Measurements from ENCODE around the gene RB1.

The RB1 gene

DNA sequence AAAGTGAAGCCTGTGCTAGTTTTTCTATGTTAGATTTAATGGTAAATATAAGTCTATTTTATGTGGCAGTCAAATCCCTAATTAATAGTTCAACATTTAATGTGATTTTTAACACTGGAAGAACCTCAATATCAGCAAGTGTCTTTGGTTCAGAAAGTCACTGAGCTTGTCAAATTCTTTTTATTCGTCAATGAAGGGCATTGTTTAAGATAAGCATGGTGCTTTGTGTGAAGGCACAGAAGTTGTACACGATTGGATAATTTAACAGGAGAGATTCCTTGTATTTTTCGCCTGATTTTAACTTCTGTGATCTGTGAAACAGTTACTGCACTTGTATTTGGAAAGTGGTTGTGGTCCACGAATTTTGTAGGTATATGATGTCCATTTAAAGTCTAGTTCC is 30.2 kb upstream of the RB1 start:
- H3K9me3 ChIP-seq (ENCODE audit: insufficient read depth, low read length, severe bottlenecking) = no peaks in the 10 kb centered on the region
- H4K20me1 ChIP-seq (ENCODE audit: insufficient read depth, low read length) = no peaks in the 10 kb centered on the region
- H3K36me3 ChIP-seq (ENCODE audit: insufficient read depth, low read length) = peaks cover 11% of the 10 kb centered on the region; the same call in 1 of the 2 replicates
- DNase-seq (no peak), ATAC-seq (ENCODE audit: insufficient read depth, low read depth) (no peak)
- no peaks in the 10 kb centered on the region for H3K79me2 ChIP-seq (ENCODE audit: insufficient read depth, low read length)
- H3K4me3 ChIP-seq (ENCODE audit: low read depth in 1 of 2, low read length in 2 of 2) = no peak overlapping the region
- TF ChIP-seq EZH2 (IDR thresholded peaks at IDR 0.05; ENCODE audit: borderline replicate concordance, low read depth, low read length, severe bottlenecking) = no peak
- no peak overlapping the region for H3K9ac ChIP-seq (ENCODE audit: low read depth, low read length)
- no peaks in the 10 kb centered on the region for H3K4me1 ChIP-seq (ENCODE audit: insufficient read depth, low read length)
- H2AFZ ChIP-seq (ENCODE audit: low read depth, low read length) = no peak overlapping the region
- H3K27ac ChIP-seq (ENCODE audit: low read length) = no peak overlapping the region
- H3K4me2 ChIP-seq (ENCODE audit: insufficient read depth, low read length) = no peak overlapping the region
- H3K27me3 ChIP-seq (ENCODE audit: insufficient read depth, low read length, poor library complexity) = no peaks in the 10 kb centered on the region

DNA sequence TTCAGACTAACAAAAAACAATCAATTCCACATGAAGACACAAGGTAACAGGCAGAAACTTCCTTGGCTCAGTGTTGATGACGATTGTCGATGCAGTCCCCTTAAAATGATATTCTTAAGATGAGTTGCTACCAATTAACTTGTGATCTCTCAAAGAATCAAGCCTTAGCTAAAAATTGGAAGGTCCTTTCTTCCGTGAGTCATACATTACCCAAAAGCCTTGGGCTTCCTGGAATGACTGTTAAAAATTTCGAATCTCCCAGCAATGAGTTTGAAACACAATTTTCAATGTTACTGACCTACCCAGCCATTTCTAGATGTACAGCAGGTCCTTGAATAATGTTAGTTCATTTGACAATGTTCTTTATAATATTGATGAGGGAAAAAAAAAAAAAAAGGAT is 28.0 kb upstream of the RB1 start:
- no peaks in the 10 kb centered on the region for H3K27me3 ChIP-seq (ENCODE audit: insufficient read depth, low read length, poor library complexity)
- H3K4me3 ChIP-seq (ENCODE audit: low read depth in 1 of 2, low read length in 2 of 2) = no peak overlapping the region
- DNase-seq (no peak), ATAC-seq (ENCODE audit: insufficient read depth, low read depth) (no peak)
- no peak overlapping the region for H3K9ac ChIP-seq (ENCODE audit: low read depth, low read length)
- no peaks in the 10 kb centered on the region for H3K4me1 ChIP-seq (ENCODE audit: insufficient read depth, low read length)
- H2AFZ ChIP-seq (ENCODE audit: low read depth, low read length) = no peak overlapping the region
- no peak overlapping the region for H3K4me2 ChIP-seq (ENCODE audit: insufficient read depth, low read length)
- H4K20me1 ChIP-seq (ENCODE audit: insufficient read depth, low read length) = no peaks in the 10 kb centered on the region
- H3K36me3 ChIP-seq (ENCODE audit: insufficient read depth, low read length) = no peaks in the 10 kb centered on the region
- no peak overlapping the region for H3K27ac ChIP-seq (ENCODE audit: low read length)
- TF ChIP-seq EZH2 (IDR thresholded peaks at IDR 0.05; ENCODE audit: borderline replicate concordance, low read depth, low read length, severe bottlenecking) = no peak
- TF ChIP-seq, protein P1, sequence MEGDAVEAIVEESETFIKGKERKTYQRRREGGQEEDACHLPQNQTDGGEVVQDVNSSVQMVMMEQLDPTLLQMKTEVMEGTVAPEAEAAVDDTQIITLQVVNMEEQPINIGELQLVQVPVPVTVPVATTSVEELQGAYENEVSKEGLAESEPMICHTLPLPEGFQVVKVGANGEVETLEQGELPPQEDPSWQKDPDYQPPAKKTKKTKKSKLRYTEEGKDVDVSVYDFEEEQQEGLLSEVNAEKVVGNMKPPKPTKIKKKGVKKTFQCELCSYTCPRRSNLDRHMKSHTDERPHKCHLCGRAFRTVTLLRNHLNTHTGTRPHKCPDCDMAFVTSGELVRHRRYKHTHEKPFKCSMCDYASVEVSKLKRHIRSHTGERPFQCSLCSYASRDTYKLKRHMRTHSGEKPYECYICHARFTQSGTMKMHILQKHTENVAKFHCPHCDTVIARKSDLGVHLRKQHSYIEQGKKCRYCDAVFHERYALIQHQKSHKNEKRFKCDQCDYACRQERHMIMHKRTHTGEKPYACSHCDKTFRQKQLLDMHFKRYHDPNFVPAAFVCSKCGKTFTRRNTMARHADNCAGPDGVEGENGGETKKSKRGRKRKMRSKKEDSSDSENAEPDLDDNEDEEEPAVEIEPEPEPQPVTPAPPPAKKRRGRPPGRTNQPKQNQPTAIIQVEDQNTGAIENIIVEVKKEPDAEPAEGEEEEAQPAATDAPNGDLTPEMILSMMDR (IDR thresholded peaks at IDR 0.05; ENCODE audit: borderline replicate concordance, extremely low read depth, low read length, poor library complexity, severe bottlenecking) = no peak
- H3K9me3 ChIP-seq (ENCODE audit: insufficient read depth, low read length, severe bottlenecking) = no peaks in the 10 kb centered on the region
- H3K79me2 ChIP-seq (ENCODE audit: insufficient read depth, low read length) = no peaks in the 10 kb centered on the region

DNA sequence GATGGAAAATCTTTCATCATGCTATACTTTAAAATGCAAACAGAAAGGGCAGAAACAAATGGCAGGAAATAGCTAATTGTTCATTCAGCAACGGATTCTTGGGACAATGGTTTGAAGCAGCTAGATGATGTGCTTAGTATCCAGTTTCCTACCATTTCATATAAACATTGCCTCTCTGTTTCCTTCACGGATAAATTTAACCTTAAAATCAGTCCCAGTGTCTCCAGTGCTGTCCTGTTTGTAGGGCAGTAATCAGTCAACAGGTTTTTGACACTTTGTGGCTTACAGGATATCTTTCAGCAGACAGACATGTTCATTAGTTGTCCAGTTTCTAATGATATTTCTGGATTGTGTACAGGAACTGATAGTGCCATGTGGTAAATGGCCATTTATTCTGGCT is 24.7 kb upstream of the RB1 start:
- ATAC-seq (ENCODE audit: insufficient read depth, low read depth) = no peak
- H3K9me3 ChIP-seq (ENCODE audit: insufficient read depth, low read length, severe bottlenecking) = no peaks in the 10 kb centered on the region
- no peak overlapping the region for H3K4me3 ChIP-seq (ENCODE audit: low read depth in 1 of 2, low read length in 2 of 2)

DNA sequence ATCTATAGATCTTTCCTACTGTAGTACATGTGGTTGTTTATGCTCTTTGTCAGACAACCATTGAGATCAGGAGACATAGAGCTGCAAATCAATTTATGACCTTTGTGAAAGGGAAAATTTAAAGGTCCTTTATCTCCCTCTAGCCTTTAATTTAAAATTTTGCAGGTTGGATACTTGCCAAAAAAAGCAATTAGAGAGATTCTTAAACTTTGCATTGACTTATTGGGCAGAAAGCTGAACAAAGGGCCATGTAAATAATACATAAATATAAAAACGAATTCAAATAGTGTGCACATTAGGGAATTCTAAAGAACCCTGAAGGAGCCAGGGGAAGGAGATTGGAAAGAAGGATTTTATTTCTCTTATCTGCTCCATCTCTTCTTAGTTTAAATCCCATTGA is 22.0 kb upstream of the RB1 start:
- Histone ChIP-seq H3K27ac (ENCODE audit: low read length) (no peak overlapping the region), H3K4me1 (ENCODE audit: insufficient read depth, low read length) (no peaks in the 10 kb centered on the region), H2AFZ (ENCODE audit: low read depth, low read length) (no peak overlapping the region), H3K9ac (ENCODE audit: low read depth, low read length) (no peak overlapping the region), H4K20me1 (ENCODE audit: insufficient read depth, low read length) (no peaks in the 10 kb centered on the region), H3K27me3 (ENCODE audit: insufficient read depth, low read length, poor library complexity) (no peaks in the 10 kb centered on the region), H3K9me3 (ENCODE audit: insufficient read depth, low read length, severe bottlenecking) (no peaks in the 10 kb centered on the region), H3K4me2 (ENCODE audit: insufficient read depth, low read length) (no peak overlapping the region), H3K36me3 (ENCODE audit: insufficient read depth, low read length) (no peaks in the 10 kb centered on the region), H3K79me2 (ENCODE audit: insufficient read depth, low read length) (no peaks in the 10 kb centered on the region), H3K4me3 (ENCODE audit: low read depth in 1 of 2, low read length in 2 of 2) (no peak overlapping the region)
- no peak for TF ChIP-seq EZH2 (IDR thresholded peaks at IDR 0.05; ENCODE audit: borderline replicate concordance, low read depth, low read length, severe bottlenecking)
- TF ChIP-seq, protein P1 (IDR thresholded peaks at IDR 0.05; ENCODE audit: borderline replicate concordance, extremely low read depth, low read length, poor library complexity, severe bottlenecking) = no peak
- ATAC-seq (ENCODE audit: insufficient read depth, low read depth) (no peak), DNase-seq (no peak)

More for the DNA sequence above, 24.7 kb upstream of the RB1 start:
- Histone ChIP-seq H3K36me3 (ENCODE audit: insufficient read depth, low read length) (no peaks in the 10 kb centered on the region), H3K79me2 (ENCODE audit: insufficient read depth, low read length) (no peaks in the 10 kb centered on the region), H3K4me2 (ENCODE audit: insufficient read depth, low read length) (no peak overlapping the region), H3K27ac (ENCODE audit: low read length) (no peak overlapping the region), H3K4me1 (ENCODE audit: insufficient read depth, low read length) (no peaks in the 10 kb centered on the region), H3K9ac (ENCODE audit: low read depth, low read length) (no peak overlapping the region), H4K20me1 (ENCODE audit: insufficient read depth, low read length) (no peaks in the 10 kb centered on the region), H3K27me3 (ENCODE audit: insufficient read depth, low read length, poor library complexity) (no peaks in the 10 kb centered on the region), H2AFZ (ENCODE audit: low read depth, low read length) (no peak overlapping the region)
- no peak for TF ChIP-seq EZH2 (IDR thresholded peaks at IDR 0.05; ENCODE audit: borderline replicate concordance, low read depth, low read length, severe bottlenecking)
- TF ChIP-seq, protein P1 (IDR thresholded peaks at IDR 0.05; ENCODE audit: borderline replicate concordance, extremely low read depth, low read length, poor library complexity, severe bottlenecking) = no peak
- DNase-seq = no peak
